GM23338 (cell line): ENCODE results near the gene HOXC5. TPM values are rescaled to one million over a fixed set of nuclear protein-coding genes. Genes with fewer than 3 reads are reported as not detected.

Experiments used
- ATAC-seq: fragments of 200-7000 bp; cut with Tn5 transposase; 3 replicates; pipeline ENCODE4 v1.9.1; 2020
- DNase-seq: peaks from one replicate; pipeline ENCODE4 v3.0.0-alpha.2; 2015; ENCODE audit warnings: low spot score
- H2AFZ ChIP-seq: fragments of 200-600 bp; sonication (generic); 2 replicates; pipeline ENCODE4 v1.8.0; 2016; ENCODE audit warnings: antibody characterized with exemption, mild to moderate bottlenecking, moderate library complexity
- H3F3A ChIP-seq: fragments of 200-600 bp; sonication (generic); replicated peaks from 2 replicates; pipeline ENCODE4 v1.8.0; 2017; ENCODE audit warnings: antibody characterized with exemption, mixed run types, low read depth
- H3K27ac ChIP-seq: fragments of 200-600 bp; sonication (generic); 2 replicates; pipeline ENCODE4 v1.6.1; 2016; ENCODE audit warnings: low read depth
- H3K27me3 ChIP-seq: fragments of 200-600 bp; sonication (generic); 2 replicates; pipeline ENCODE4 v1.8.0; 2016; ENCODE audit warnings: mild to moderate bottlenecking, mixed run types, moderate library complexity; ENCODE audit not compliant: insufficient read depth
- H3K36me3 ChIP-seq: fragments of 200-600 bp; sonication (generic); 2 replicates; pipeline ENCODE4 v1.8.0; 2016; ENCODE audit warnings: mild to moderate bottlenecking; ENCODE audit not compliant: insufficient read depth
- H3K4me1 ChIP-seq: fragments of 200-600 bp; sonication (generic); 2 replicates; pipeline ENCODE4 v1.8.0; 2016; ENCODE audit warnings: mild to moderate bottlenecking, moderate library complexity; ENCODE audit not compliant: insufficient read depth
- H3K4me2 ChIP-seq: fragments of 200-600 bp; sonication (generic); 2 replicates; pipeline ENCODE4 v1.7.1; 2017; ENCODE audit warnings: mixed run types
- H3K4me3 ChIP-seq: fragments of 200-600 bp; sonication (generic); 2 replicates; pipeline ENCODE4 v1.6.1; 2016; ENCODE audit warnings: mixed run types
- H3K79me2 ChIP-seq: fragments of 200-600 bp; sonication (generic); replicated peaks from 2 replicates; pipeline ENCODE4 v1.8.0; 2017; ENCODE audit warnings: mild to moderate bottlenecking; ENCODE audit not compliant: insufficient read depth
- H3K9me2 ChIP-seq: fragments of 200-600 bp; sonication (generic); 2 replicates; pipeline ENCODE4 v1.8.0; 2017; ENCODE audit not compliant: insufficient read depth
- H4K20me1 ChIP-seq: fragments of 200-600 bp; sonication (generic); replicated peaks from 2 replicates; pipeline ENCODE4 v1.8.0; 2017; ENCODE audit warnings: mild to moderate bottlenecking; ENCODE audit not compliant: insufficient read depth
- H3K27ac Mint-ChIP-seq: 2 replicates; pipeline ENCODE4 v1.8.0; 2020; ENCODE audit warnings: inconsistent platforms, mild to moderate bottlenecking, moderate library complexity, mixed read lengths
- H3K27me3 Mint-ChIP-seq: 3 replicates; pipeline ENCODE4 v1.8.0; 2022; ENCODE audit warnings: low read depth, mild to moderate bottlenecking, moderate library complexity, mixed read lengths, inconsistent platforms; ENCODE audit not compliant: insufficient read depth, poor library complexity
- H3K36me3 Mint-ChIP-seq: 3 replicates; pipeline ENCODE4 v1.8.0; 2021; ENCODE audit warnings: low read depth, mild to moderate bottlenecking, inconsistent platforms, moderate library complexity, mixed read lengths
- H3K4me1 Mint-ChIP-seq: 3 replicates; pipeline ENCODE4 v1.8.0; 2020; ENCODE audit warnings: mild to moderate bottlenecking, inconsistent platforms, mixed read lengths
- H3K4me3 Mint-ChIP-seq: 3 replicates; pipeline ENCODE4 v1.8.0; 2021; ENCODE audit warnings: moderate library complexity, mild to moderate bottlenecking, inconsistent platforms, mixed read lengths
- H3K9me3 Mint-ChIP-seq: 3 replicates; pipeline ENCODE4 v1.8.0; 2020; ENCODE audit warnings: moderate library complexity, mild to moderate bottlenecking, inconsistent platforms, mixed read lengths
- CTCF ChIP-seq, 2 experiments: fragments of 200-600 bp in 1 of 2; sonication (generic) in 1 of 2; conservative IDR thresholded peaks; 2 replicates each; pipeline versions ENCODE4 v1.5.1 to v1.6.1; 2016 to 2017; ENCODE audit warnings: antibody characterized with exemption in 2 of 2, low read depth in 2 of 2, mild to moderate bottlenecking in 2 of 2, moderate library complexity in 1 of 2
- ETS1 ChIP-seq: IDR thresholded peaks from 2 replicates; pipeline ENCODE4 v1.6.1; 2016; ENCODE audit warnings: antibody characterized with exemption
- EZH2 ChIP-seq: fragments of 200-600 bp; sonication (generic); IDR thresholded peaks from one replicate; pipeline ENCODE4 v1.8.0; 2017; ENCODE audit warnings: antibody characterized with exemption, mild to moderate bottlenecking, low read depth; ENCODE audit not compliant: unreplicated experiment
- EZH2phosphoT487 ChIP-seq: fragments of 200-600 bp; sonication (generic); IDR thresholded peaks from one replicate; pipeline ENCODE4 v1.8.1; 2018; ENCODE audit warnings: antibody characterized with exemption; ENCODE audit not compliant: unreplicated experiment
- NANOG ChIP-seq: IDR thresholded peaks from 2 replicates; pipeline ENCODE4 v1.6.1; 2016; ENCODE audit warnings: antibody characterized with exemption, borderline replicate concordance
- POLR2AphosphoS5 ChIP-seq: IDR thresholded peaks from 2 replicates; pipeline ENCODE4 v1.6.1; 2016; ENCODE audit warnings: antibody characterized with exemption, low read depth
- REST ChIP-seq: IDR thresholded peaks from one replicate; pipeline ENCODE4 v1.6.1; 2018; ENCODE audit warnings: antibody characterized with exemption; ENCODE audit not compliant: unreplicated experiment
- ZNF114 ChIP-seq: fragments of 250-450 bp; sonication (Bioruptor Pico); IDR thresholded peaks from 2 replicates; pipeline ENCODE4 v1.5.0; 2020; ENCODE audit warnings: mild to moderate bottlenecking, moderate library complexity
- ZNF331 ChIP-seq: fragments of 250-450 bp; sonication (Bioruptor Pico); IDR thresholded peaks from 2 replicates; pipeline ENCODE4 v1.5.0; 2020; ENCODE audit warnings: low read depth, mild to moderate bottlenecking, moderate library complexity
- ZNF462 ChIP-seq: fragments of 250-450 bp; sonication (Bioruptor Pico); IDR thresholded peaks from 2 replicates; pipeline ENCODE4 v1.5.0; 2020; ENCODE audit warnings: mild to moderate bottlenecking, moderate library complexity
- polyA plus RNA-seq: library from polyadenylated mRNA; unstranded; fragments of >200 nt; fragmentation: Nextera tagmentation; extraction: Ambion mirVana; gene quantifications from 2 replicates; pipeline ENCODE4 v1.2.1, GENCODE V29; 2016
- total RNA-seq: library from RNA; depleted of rRNA; stranded (reverse); fragments of >200 nt; shearing (Covaris generic); gene quantifications from 2 replicates; pipeline ENCODE4 v1.2.3, GENCODE V29; 2014

HOXC5 gene
- total and polyA plus RNA-seq, 2 experiments from 2014 or later = not detected

- no peaks in the 10 kb centered on the region for H3K36me3 ChIP-seq
- H2AFZ ChIP-seq = no peak overlapping the region
- peak overlapping the region; percentile 31 for H3K4me2 ChIP-seq
- no peak overlapping the region for H3K27ac ChIP-seq
- peaks cover 55% of the 10 kb centered on the region for H3F3A ChIP-seq
- peaks cover 29% of the 10 kb centered on the region for H4K20me1 ChIP-seq
- DNase-seq = no peak
- no peak for TF ChIP-seq EZH2
- TF ChIP-seq POLR2AphosphoS5 = no peak
- TF ChIP-seq ZNF331 (CRISPR knock-in tag) = no peak
- TF ChIP-seq CTCF (conservative IDR thresholded peaks at IDR 0.05; ENCODE audit: low read depth in 2 of 2) = no peak
- TF ChIP-seq NANOG = no peak
- TF ChIP-seq ETS1 = no peak
- TF ChIP-seq ZNF462 (CRISPR knock-in tag) = no peak
- TF ChIP-seq EZH2phosphoT487 = no peak
- no peak for TF ChIP-seq REST
- TF ChIP-seq ZNF114 (CRISPR knock-in tag) = no peak
- no peak overlapping the region for H3K4me3 ChIP-seq
- Mint-ChIP-seq H3K36me3 (no peaks in the 10 kb centered on the region), H3K4me3 (no peak overlapping the region), H3K9me3 (no peaks in the 10 kb centered on the region; the same call in 1 of the 3 replicates), H3K4me1 (peaks cover 57% of the 10 kb centered on the region), H3K27me3 (peaks cover 99% of the 10 kb centered on the region), H3K27ac (no peak overlapping the region)
- ATAC-seq = no peak
- peaks cover 100% of the 10 kb centered on the region for H3K27me3 ChIP-seq
- no peaks in the 10 kb centered on the region for H3K9me2 ChIP-seq
- H3K4me1 ChIP-seq = peaks cover 93% of the 10 kb centered on the region
- no peaks in the 10 kb centered on the region for H3K79me2 ChIP-seq
Observed at GRCh38 chr12:54055552-54055951, 22.7 kb downstream of the HOXC5 start.
